Transverse colon (tissue), 3 donors: Measurements from ENCODE around the gene ENTPD7.

Experiments
- CTCF ChIP-seq, 5 experiments: fragments of 200-600 bp in 3 of 5; fragments of 450-650 bp in 2 of 5; sonication (generic) in 3 of 5; IDR thresholded peaks; 1 replicate in 2 of 5; 2 replicates in 3 of 5; pipeline ENCODE4 v1.5.1; 2016 to 2017; ENCODE audit warnings: antibody characterized with exemption in 5 of 5, inconsistent platforms in 3 of 5, mild to moderate bottlenecking in 2 of 5, moderate library complexity in 1 of 5
- EP300 ChIP-seq: sonication (generic); formaldehyde crosslinking; IDR thresholded peaks from one replicate; pipeline ENCODE4 v1.6.1; 2017; ENCODE audit warnings: antibody characterized with exemption, low read depth

DNA sequence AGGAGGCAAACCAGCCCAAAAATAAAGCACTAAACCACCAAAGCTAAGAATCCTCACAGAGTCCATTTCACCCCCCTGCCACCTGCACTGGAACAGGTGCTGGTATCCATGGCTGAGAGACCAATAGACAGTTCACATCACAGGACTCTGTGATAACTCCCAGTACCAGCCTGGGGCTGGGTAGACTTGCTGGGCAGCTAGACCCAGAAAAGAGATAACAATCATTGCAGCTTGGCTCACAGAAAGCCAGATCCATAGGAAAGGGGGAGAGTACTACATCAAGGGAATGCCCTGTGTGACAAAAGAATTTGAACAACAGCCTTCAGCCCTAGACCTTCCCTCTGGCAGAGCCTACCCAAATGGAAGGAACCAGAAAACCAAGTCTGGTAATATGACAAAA, 25.5 kb upstream of the ENTPD7 start:
- TF ChIP-seq EP300 (no peak), CTCF (IDR thresholded peaks at IDR 0.05) (no peak)
